HG03097 (cell line): ENCODE measurements around the gene ZPBP2.
"Not testable (repeated sequence)": the region's sequence is repeated elsewhere in the genome, so short reads cannot be mapped to it uniquely, and the experiment has no call there.

Source experiments
- ATAC-seq: cut with Tn5 transposase; IDR thresholded peaks from one replicate; pipeline ENCODE4 v1.9.1; 2021; ENCODE audit not compliant: unreplicated experiment, low FRiP score

Gene ZPBP2, protein sequence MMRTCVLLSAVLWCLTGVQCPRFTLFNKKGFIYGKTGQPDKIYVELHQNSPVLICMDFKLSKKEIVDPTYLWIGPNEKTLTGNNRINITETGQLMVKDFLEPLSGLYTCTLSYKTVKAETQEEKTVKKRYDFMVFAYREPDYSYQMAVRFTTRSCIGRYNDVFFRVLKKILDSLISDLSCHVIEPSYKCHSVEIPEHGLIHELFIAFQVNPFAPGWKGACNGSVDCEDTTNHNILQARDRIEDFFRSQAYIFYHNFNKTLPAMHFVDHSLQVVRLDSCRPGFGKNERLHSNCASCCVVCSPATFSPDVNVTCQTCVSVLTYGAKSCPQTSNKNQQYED

DNA sequence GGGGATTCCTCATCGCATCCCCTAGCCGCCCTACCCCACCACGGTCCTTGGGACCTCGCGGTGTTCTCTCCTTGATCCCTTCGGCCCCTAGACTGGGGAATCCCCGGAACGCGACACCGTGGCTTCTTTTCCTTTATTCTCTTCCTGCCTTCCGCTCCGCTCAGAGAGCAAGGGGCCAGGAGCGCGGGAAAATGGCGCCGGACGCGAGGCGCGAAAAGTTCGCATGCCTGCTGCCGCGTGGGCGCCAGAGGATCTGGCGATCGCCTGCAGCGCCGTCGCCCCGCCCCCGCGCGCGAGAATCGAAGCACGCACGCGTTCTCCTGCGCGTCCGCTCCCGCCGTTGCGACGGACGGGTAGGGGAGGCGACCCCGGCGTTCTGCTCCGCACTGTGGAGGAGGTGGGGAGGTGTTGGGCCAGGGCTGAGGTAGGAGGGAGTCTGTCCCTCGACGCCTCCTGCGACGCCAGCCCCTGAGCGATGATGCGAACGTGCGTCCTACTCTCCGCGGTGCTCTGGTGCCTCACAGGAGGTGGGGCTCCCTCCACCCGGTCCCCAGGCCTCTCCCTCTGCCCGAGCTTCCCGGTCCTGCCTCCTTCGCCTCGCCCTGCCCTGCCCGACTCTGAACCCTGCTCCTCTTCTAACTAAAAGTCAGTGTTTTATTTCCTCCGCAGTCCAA, at the start of gene ZPBP2:
Gene ZPBP2, plus strand, starts transcription at position 323 of the 674 bp plus-strand sequence. Its CDS starts 153 bp downstream, at position 476.
- no peak for ATAC-seq

GRCh38 chr17:39818358-39819000, 49.5 kb upstream of the ZPBP2 start:
- no peak for ATAC-seq

- ATAC-seq = no peak
Observed at GRCh38 chr17:39820541-39820940, 47.5 kb upstream of the ZPBP2 start.

DNA sequence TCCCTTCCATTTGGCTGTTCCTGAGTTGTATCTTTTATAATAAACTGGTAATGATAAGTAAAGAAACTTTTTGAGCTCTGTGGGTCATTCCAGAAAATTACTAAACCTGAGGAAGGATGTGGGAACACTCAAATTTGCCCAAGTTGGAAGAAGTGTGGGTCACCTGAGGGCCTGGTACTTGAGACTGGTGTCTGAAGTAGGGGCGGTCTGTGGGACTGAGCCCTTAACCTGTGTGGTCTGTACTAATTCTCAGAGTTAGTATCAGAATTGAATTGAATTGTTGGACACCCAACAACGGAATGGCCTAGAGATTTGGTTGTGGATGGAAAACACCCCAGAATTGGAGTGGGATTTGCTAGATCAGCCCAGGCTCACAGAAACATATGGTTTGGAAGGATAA, 47.0 kb upstream of the ZPBP2 start:
- ATAC-seq = no peak

DNA sequence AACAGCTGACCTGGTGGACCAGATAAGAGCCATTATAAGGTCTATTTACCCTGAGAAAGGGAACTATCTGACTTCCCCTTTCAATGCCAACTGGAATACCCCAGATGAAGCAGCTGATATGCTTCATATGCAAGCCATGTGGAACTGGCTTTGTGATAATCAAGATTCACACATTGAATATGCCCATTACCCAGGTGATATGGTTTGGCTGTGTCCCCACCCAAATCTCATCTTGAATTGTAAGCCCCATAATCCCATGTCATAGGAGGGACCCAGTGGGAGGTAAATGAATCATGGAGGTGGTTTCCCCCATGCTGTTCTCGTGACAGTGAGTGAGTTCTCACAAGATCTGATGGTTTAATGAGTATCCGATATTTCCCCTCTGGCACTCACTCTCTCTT, 46.0 kb upstream of the ZPBP2 start:
- no peak for ATAC-seq

DNA sequence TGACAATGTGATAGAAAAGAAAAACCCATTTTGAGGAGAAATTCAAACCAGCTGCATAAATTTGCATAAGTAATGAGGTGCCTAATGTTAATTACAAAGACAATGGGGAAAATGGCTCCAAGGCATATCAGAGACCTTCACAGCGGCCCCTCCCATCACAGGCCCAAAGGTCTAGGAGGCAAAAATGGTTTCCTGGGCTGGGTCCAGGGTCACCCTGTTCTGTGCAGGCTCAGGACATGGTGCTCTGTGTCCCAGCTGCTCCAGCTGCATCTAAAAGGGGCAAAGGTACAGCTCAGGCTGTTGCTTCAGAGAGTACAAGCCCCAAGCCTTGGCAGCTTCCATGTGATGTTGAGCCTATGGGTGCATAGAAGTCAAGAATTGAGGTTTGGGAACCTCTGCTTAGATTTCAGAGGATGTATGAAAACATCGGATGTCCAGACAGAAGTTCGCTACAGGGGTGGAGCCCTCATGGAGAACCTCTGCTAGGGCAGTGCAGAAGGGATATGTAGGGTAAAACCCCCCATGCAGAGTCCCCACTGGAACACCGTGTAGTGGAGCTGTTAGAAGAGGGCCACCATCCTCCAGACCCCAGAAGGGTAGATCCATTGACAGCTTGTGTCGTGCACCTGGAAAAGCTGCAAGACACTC, 44.5 kb upstream of the ZPBP2 start:
- no peak for ATAC-seq

DNA sequence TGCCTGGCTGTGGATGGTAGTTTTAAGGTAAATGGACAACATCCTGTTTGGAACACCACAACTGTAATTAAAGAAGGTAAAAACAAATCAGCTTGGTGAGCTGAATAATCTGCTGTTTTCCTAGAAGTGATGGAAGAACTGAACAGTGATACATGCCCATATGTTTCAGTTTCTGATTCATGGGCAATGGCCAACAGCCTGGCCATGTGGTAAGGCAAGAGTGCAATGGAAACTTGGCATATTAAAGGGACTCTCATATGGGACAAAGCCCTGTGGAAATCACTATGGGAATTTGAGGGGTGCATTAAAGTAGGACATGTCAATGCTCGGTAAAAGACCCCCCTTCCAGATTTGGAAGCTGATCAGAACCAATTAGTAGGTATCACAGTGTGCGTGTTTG, 41.7 kb upstream of the ZPBP2 start:
- ATAC-seq = no peak

DNA sequence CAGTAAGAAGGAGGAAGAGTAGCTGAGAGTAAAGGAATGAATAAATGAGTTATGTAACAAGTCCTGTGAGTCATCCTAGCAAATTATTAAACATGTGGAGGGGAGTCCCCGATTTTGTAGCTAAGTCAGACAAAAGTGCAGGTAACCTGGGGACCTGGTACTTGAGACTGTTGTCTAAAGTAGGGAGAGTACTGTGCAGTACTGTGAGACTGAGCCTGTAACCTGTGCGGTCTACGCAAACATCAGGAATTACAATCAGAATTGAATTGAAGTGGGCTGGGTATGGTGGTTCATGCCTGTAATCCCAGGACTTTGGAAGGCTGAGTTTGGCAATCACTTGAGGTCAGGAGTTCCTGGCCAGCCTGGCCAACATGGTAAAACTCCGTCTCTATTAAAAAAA, 39.6 kb upstream of the ZPBP2 start:
- no peak for ATAC-seq

GRCh38 chr17:39831588-39831987, 36.4 kb upstream of the ZPBP2 start:
- no peak for ATAC-seq

- no peak for ATAC-seq
Observed at GRCh38 chr17:39834017-39834416, 34.0 kb upstream of the ZPBP2 start.

DNA sequence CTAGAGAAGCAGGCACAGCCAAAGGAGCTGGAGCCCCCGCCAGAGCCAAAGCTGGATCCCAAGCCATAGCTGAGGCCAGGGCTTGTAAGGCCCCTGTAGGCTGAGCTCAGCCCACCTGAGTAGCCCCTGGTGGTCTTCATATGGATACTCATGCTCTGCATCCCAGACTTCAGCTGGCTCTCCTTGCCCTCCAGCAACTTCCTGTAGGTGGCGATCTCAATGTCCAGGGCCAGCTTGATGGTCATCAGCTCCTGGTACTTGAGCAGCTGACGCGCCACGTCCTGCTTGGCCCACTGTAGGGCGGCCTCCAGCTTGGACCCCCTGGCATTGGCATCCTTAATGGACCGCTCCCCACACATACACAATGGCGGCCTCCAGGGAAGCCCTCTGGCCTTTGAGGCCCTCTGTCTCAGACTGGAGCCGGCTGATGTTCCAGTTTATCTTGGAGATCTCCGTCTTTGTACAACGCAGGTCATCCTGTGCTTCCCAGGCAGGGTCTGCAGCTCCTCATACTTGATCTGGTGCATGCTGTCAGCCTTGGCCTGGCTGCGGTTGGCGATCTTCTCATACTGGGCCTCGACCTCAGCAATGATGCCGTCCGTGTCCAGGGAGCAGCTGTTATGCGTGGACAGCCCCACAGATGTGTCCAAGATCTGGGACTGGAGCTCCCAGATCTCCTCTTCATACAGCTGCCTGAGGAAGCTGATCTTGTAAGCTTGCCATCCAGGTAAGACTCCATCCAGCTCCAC, 32.8 kb upstream of the ZPBP2 start:
- ATAC-seq = no peak

GRCh38 chr17:39836117-39836516, 31.9 kb upstream of the ZPBP2 start:
- ATAC-seq = no peak

DNA sequence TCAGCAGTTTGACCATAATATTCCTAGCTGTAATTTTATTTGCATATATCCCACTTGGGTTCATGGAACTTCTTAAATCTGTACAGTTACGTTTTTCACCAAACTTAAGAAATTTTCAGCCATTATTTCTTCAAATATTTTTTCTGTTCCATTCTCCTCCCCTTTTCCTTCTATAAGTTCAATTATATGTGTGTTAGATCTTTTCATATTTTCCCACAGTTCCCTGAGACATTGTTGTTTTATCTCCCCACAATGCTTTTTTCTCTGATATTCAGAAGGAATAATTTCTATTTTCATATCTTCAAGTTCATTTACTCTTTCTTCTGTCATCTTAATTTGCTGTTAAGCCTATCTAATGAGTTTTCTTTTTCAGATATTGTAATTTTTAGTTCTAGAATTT, 29.9 kb upstream of the ZPBP2 start:
- no peak for ATAC-seq

DNA sequence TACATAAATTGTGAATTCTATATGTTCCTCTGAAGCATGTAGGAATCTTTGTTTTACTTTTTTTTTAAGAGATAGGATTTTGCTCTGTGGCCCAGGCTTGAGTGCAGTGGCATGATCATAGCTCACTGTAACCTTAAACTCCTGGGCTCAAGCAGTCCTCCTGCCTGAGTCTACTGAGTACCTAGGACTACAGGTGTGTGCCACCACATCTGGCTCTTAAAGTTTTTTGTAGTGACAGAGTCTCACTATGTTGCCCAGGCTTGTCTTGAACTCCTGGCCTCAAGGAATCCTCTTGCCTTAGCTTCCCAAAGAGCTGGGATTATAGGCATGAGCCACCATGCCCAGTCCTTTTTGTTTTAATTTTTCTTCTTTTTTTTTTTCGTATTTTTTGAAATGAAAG, 29.2 kb upstream of the ZPBP2 start:
- ATAC-seq = no peak

DNA sequence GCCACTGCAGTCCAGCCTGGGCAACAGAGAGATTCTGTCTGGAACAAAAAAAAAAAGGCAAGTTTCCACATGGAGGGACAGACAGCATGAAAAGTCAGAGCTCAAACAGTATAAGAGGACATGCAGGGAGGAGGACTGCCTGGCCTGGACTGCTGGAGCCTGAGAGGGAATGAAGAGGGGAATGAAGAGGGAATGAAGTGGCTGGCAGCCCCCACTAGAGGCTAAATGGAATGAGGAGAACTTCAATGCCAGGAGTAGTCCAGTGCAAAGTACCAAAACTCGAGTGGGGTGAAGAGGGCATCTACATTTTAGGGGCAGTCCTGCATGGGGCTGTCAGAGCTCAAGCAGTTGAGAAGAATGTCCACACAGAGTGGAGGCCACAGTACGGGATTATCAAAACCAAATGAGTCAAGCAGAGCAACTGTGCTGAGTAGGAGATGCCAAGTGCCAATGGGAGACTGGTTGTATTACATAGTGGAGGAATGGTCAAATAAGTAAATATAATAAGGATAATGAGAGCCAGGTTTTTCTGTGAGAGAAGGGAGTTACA, 26.8 kb upstream of the ZPBP2 start:
- ATAC-seq = no peak

DNA sequence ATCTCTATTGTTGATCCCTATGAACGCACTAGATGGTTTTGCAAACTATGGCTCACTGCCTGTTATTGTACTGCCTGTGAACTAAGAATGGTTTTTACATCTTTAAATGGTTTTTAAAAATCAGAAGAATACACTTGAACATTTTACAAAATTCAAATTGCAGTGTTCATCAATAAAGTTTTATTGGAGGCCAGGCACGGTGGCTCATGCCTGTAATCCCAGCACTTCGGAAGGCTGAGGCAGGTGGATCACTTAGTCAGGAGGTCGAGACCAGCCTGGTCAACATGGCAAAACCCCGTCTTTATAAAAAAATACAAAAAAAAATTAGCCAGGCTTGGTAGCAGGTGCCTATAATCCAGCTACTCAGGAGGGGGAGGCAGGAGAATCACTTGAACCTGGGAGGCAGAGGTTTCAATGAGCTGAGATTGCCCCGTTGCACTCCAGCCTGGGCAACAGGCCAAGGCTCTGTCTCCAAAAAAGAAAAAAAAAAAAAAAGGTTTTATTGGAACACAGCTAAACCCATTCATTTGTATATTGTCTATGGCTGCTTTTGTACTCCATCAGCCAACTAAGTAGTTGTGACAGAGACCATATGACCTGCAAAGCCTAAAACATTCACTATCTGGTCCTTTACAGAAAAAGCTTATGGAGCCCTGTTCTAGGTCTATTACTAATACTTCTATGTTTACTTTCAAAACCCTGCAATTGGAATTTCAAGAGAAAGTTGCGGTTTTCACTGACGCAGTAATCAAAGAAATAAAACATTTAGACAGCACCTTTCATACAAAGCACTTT, 22.8 kb upstream of the ZPBP2 start:
- ATAC-seq = no peak

- ATAC-seq = no peak
Observed at GRCh38 chr17:39846205-39846604, 21.8 kb upstream of the ZPBP2 start.

GRCh38 chr17:39848600-39848999, 19.4 kb upstream of the ZPBP2 start:
- no peak for ATAC-seq

- not testable (repeated sequence) for ATAC-seq
Observed at GRCh38 chr17:39850186-39850585, 17.8 kb upstream of the ZPBP2 start.

- ATAC-seq = no peak
Observed at GRCh38 chr17:39852239-39852638, 15.8 kb upstream of the ZPBP2 start.
